Common myeloid progenitor, CD34-positive (primary cell): ENCODE measurements around the gene AGAP1.
A peak's percentile ranks its signal among the peaks of the same experiment; 100 is the strongest.
"Not testable (repeated sequence)": the region's sequence is repeated elsewhere in the genome, so short reads cannot be mapped to it uniquely, and the experiment has no call there.

Source experiments
- CTCF ChIA-PET: fragments of 350-600 bp; sonication (Branson Sonifier 250); formaldehyde crosslinking; loops from one replicate; lab custom pipeline; 2021; ENCODE audit warnings: antibody characterized with exemption; lab: Charles Lee
- POLR2A ChIA-PET: fragments of 350-600 bp; sonication (Branson Sonifier 250); formaldehyde crosslinking; loops from one replicate; lab custom pipeline; 2021; ENCODE audit warnings: antibody characterized with exemption; lab: Charles Lee
- DNase-seq, 3 donors: peaks; one replicate each; pipeline versions ENCODE4 v3.0.0 to v3.0.0-alpha.2; 2013
- H3K27ac ChIP-seq, 2 experiments: 1 replicate in 1 of 2; 2 replicates in 1 of 2; pipeline ENCODE4 v1.7.0; 2013; ENCODE audit warnings: inconsistent platforms in 2 of 2, low read length in 2 of 2, mild to moderate bottlenecking in 2 of 2, low read depth in 1 of 2, moderate library complexity in 1 of 2; ENCODE audit not compliant: severe bottlenecking in 2 of 2, insufficient read depth in 1 of 2, poor library complexity in 1 of 2
- H3K27me3 ChIP-seq, 5 experiments: replicated peaks in 2 of 5; 1 replicate in 3 of 5; 2 replicates in 2 of 5; pipeline versions ENCODE4 v1.6.1 to v1.7.0; 2013; ENCODE audit warnings: low read length in 4 of 5, mild to moderate bottlenecking in 2 of 5, moderate library complexity in 2 of 5, inconsistent platforms in 1 of 5; ENCODE audit not compliant: insufficient read depth in 5 of 5, control insufficient read depth in 4 of 5
- H3K36me3 ChIP-seq, 4 experiments: 1 replicate in 2 of 4; 2 replicates in 2 of 4; pipeline versions ENCODE4 v1.6.1 to v1.7.0; 2013; ENCODE audit warnings: low read length in 3 of 4, control low read depth in 1 of 4, mild to moderate bottlenecking in 1 of 4; ENCODE audit not compliant: control insufficient read depth in 4 of 4, insufficient read depth in 4 of 4
- H3K4me1 ChIP-seq, 4 experiments: 1 replicate in 3 of 4; 2 replicates in 1 of 4; pipeline versions ENCODE4 v1.6.1 to v1.7.1; 2013; ENCODE audit warnings: low read length in 3 of 4, mild to moderate bottlenecking in 3 of 4, control low read depth in 1 of 4, inconsistent platforms in 1 of 4, moderate library complexity in 1 of 4; ENCODE audit not compliant: control insufficient read depth in 4 of 4, insufficient read depth in 4 of 4; ENCODE audit errors: control extremely low read depth in 1 of 4
- H3K4me3 ChIP-seq, 7 experiments: 1 replicate in 4 of 7; 2 replicates in 3 of 7; pipeline versions ENCODE4 v1.5.1 to v1.7.0; 2013; ENCODE audit warnings: mild to moderate bottlenecking in 7 of 7, low read length in 6 of 7, moderate library complexity in 6 of 7, inconsistent platforms in 2 of 7, low read depth in 2 of 7, control low read depth in 1 of 7; ENCODE audit not compliant: insufficient read depth in 4 of 7, control insufficient read depth in 1 of 7; ENCODE audit errors: extremely low read depth in 1 of 7
- H3K9me3 ChIP-seq, 5 experiments: 1 replicate in 4 of 5; 2 replicates in 1 of 5; pipeline versions ENCODE4 v1.6.1 to v1.7.1; 2013; ENCODE audit warnings: low read length in 4 of 5, mild to moderate bottlenecking in 2 of 5, inconsistent platforms in 1 of 5, low read depth in 1 of 5, moderate library complexity in 1 of 5; ENCODE audit not compliant: control insufficient read depth in 4 of 5, insufficient read depth in 2 of 5; ENCODE audit errors: control extremely low read depth in 1 of 5
- WGBS: methylation state at CpG from one replicate; pipeline ENCODE4 v1.1.5; 2013; ENCODE audit not compliant: insufficient coverage; 5-methylcytosine and 5-hydroxymethylcytosine counted together

The AGAP1 gene

GRCh38 chr2:235944591-235944990 lies 450.7 kb downstream of the AGAP1 start:
- Histone ChIP-seq H3K27me3 (peaks cover 0 to 13% (median 2%) of the 10 kb centered on the region in 5 experiments), H3K9me3 (no peaks in the 10 kb centered on the region), H3K36me3 (no peaks in the 10 kb centered on the region), H3K4me3 (no peak overlapping the region), H3K4me1 (no peaks in the 10 kb centered on the region), H3K27ac (no peak overlapping the region)
- CTCF ChIA-PET: no interaction called here
- WGBS: 98% methylated on average over 5 of the region's 10 CpGs
- no peak for DNase-seq
- POLR2A ChIA-PET: interaction anchor here (0.6 kb wide), 1 partner anchor 281 kb away, joined by 3 read pairs; no protein-coding TSS in a partner anchor

- Histone ChIP-seq H3K36me3 (no peaks in the 10 kb centered on the region), H3K27ac (no peak overlapping the region), H3K9me3 (no peaks in the 10 kb centered on the region), H3K4me1 (no peaks in the 10 kb centered on the region), H3K27me3 (peaks cover 0 to 24% (median 12%) of the 10 kb centered on the region in 5 experiments), H3K4me3 (no peak overlapping the region)
- WGBS: 64% methylated on average over 7 of the region's 11 CpGs
- ChIA-PET CTCF (no interaction called here), POLR2A (no interaction called here)
- peak in 2 of 3 donors; percentile 6 to 17 for DNase-seq
Observed at GRCh38 chr2:235945608-235946140, 451.8 kb downstream of the AGAP1 start.

GRCh38 chr2:235946590-235946989 lies 452.7 kb downstream of the AGAP1 start:
- 97% methylated on average over 4 of the region's 6 CpGs for WGBS
- Histone ChIP-seq H3K9me3 (no peaks in the 10 kb centered on the region), H3K4me1 (peaks cover 0 to 1% (median 0%) of the 10 kb centered on the region in 4 experiments), H3K36me3 (no peaks in the 10 kb centered on the region), H3K27ac (no peak overlapping the region), H3K27me3 (peaks cover 0 to 33% (median 12%) of the 10 kb centered on the region in 5 experiments), H3K4me3 (no peak overlapping the region)
- POLR2A ChIA-PET: no interaction called here
- no peak for DNase-seq
- CTCF ChIA-PET: no interaction called here

GRCh38 chr2:235947055-235947454 lies 453.2 kb downstream of the AGAP1 start:
- CTCF ChIA-PET, POLR2A ChIA-PET, H3K4me1 ChIP-seq, H3K36me3 ChIP-seq, H3K9me3 ChIP-seq, DNase-seq, H3K4me3 ChIP-seq, H3K27ac ChIP-seq: not testable (repeated sequence)
- H3K27me3 ChIP-seq: peaks cover 0 to 36% (median 12%) of the 10 kb centered on the region in 5 experiments
- WGBS: 78% methylated on average over 6 of the region's 6 CpGs

GRCh38 chr2:235949567-235950472 lies 456.0 kb downstream of the AGAP1 start:
- DNase-seq: no peak
- Histone ChIP-seq H3K27me3 (peaks cover 0 to 50% (median 16%) of the 10 kb centered on the region in 5 experiments), H3K36me3 (no peaks in the 10 kb centered on the region), H3K4me1 (peaks cover 0 to 12% (median 1%) of the 10 kb centered on the region in 4 experiments), H3K27ac (no peak overlapping the region), H3K9me3 (no peaks in the 10 kb centered on the region), H3K4me3 (no peak overlapping the region)
- 94% methylated on average over 16 of the region's 17 CpGs for WGBS
- ChIA-PET CTCF (no interaction called here), POLR2A (no interaction called here)

- Histone ChIP-seq H3K9me3 (no peaks in the 10 kb centered on the region), H3K27me3 (peaks cover 0 to 55% (median 16%) of the 10 kb centered on the region in 5 experiments), H3K4me1 (peaks cover 0 to 12% (median 1%) of the 10 kb centered on the region in 4 experiments), H3K27ac (no peak overlapping the region), H3K4me3 (no peak overlapping the region), H3K36me3 (no peaks in the 10 kb centered on the region)
- no peak for DNase-seq
- ChIA-PET CTCF (no interaction called here), POLR2A (no interaction called here)
- 52% methylated on average over 2 of the region's 3 CpGs for WGBS
Observed at GRCh38 chr2:235950473-235950809, 456.6 kb downstream of the AGAP1 start.

- no peak overlapping the region for H3K27ac ChIP-seq
- H3K4me3 ChIP-seq: no peak overlapping the region
- H3K9me3 ChIP-seq: no peaks in the 10 kb centered on the region
- H3K36me3 ChIP-seq: no peaks in the 10 kb centered on the region
- CTCF ChIA-PET: no interaction called here
- peaks cover 0 to 12% (median 1%) of the 10 kb centered on the region in 4 experiments for H3K4me1 ChIP-seq
- WGBS: 65% methylated on average over 5 of the region's 6 CpGs
- no peak for DNase-seq
- POLR2A ChIA-PET: no interaction called here
- peaks cover 0 to 55% (median 18%) of the 10 kb centered on the region in 5 experiments for H3K27me3 ChIP-seq
Observed at GRCh38 chr2:235951493-235951892, 457.6 kb downstream of the AGAP1 start.
